Neural crest cell (in vitro differentiated cells): ENCODE data around the gene ZNF785. TPM values are rescaled to one million over a fixed set of nuclear protein-coding genes. Genes with fewer than 3 reads are reported as not detected.
A peak's percentile ranks its signal among the peaks of the same experiment; 100 is the strongest.

Experiments
- DNase-seq: peaks from one replicate; pipeline ENCODE4 v3.0.0; 2021; ENCODE audit warnings: low read depth, mixed read lengths, low spot score
- H3K27ac Mint-ChIP-seq: one replicate; pipeline ENCODE4 v1.8.0; 2021; ENCODE audit warnings: mild to moderate bottlenecking, mixed read lengths; ENCODE audit not compliant: unreplicated experiment
- H3K27me3 Mint-ChIP-seq: 2 replicates; pipeline ENCODE4 v1.8.0; 2021; ENCODE audit warnings: low read depth, mild to moderate bottlenecking, mixed read lengths
- H3K36me3 Mint-ChIP-seq: 2 replicates; pipeline ENCODE4 v1.8.0; 2021; ENCODE audit warnings: low read depth, mild to moderate bottlenecking, mixed read lengths
- H3K4me1 Mint-ChIP-seq: 2 replicates; pipeline ENCODE4 v1.8.0; 2021; ENCODE audit warnings: mixed read lengths
- H3K4me3 Mint-ChIP-seq: one replicate; pipeline ENCODE4 v1.8.0; 2021; ENCODE audit warnings: mild to moderate bottlenecking, mixed read lengths
- H3K9me3 Mint-ChIP-seq: 2 replicates; pipeline ENCODE4 v1.8.0; 2021; ENCODE audit warnings: mixed read lengths
- total RNA-seq: library from RNA; stranded (reverse); gene quantifications from 2 replicates; pipeline ENCODE4 v1.2.1, GENCODE V29; 2021
- TF ChIP-seq, protein P1 (sequence below): fragments of 200-600 bp; sonication (generic); conservative IDR thresholded peaks from 2 replicates; pipeline ENCODE4 v1.5.0; 2021; ENCODE audit warnings: antibody characterized with exemption, mild to moderate bottlenecking

The ZNF785 gene
- total RNA-seq, 1 donor from 2014 or later, result 38.3 TPM

DNA sequence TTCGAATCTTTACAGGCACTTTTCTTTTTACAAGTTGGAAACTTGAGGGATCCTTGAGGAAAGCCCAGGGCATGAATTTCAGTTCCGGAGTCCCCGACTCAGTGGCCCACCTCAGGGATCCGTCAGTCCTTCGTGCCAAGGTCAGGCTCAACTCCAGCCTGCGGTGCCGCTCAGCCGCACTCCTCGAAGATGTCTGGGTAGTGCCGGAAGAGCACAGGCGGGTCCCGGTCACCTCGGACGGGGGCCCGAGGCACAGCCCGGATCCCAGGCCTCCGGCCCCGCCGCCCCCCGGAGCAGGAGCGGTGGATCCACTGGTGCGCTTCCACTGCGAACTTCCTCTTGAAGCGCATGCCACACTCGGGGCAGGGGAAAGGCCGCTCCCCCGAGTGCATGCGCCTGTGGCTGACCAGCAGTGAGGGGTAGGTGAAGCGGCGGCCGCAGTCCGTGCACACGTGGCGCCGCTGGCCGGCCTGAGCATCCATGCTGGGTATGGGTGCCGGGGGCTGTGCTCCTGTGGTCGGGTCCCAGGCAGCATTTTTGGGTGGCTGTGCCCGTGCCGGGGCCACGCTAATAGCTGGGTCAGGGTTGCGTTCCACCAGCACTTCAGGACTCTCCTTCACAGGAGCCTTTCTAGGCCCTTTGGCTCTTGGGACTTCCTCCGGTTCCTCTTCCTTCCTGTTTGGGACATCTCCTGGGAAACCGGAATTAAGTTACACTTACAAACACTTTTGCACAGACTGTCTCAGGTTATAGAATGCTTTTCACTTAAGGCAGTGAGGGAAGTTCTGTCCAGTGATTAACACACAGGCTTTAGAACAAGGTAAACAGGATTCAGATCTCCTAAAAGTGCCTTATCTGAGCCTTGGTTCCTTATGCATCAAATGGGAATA, 15.5 kb downstream of the ZNF785 start:
- TF ChIP-seq, protein P1, sequence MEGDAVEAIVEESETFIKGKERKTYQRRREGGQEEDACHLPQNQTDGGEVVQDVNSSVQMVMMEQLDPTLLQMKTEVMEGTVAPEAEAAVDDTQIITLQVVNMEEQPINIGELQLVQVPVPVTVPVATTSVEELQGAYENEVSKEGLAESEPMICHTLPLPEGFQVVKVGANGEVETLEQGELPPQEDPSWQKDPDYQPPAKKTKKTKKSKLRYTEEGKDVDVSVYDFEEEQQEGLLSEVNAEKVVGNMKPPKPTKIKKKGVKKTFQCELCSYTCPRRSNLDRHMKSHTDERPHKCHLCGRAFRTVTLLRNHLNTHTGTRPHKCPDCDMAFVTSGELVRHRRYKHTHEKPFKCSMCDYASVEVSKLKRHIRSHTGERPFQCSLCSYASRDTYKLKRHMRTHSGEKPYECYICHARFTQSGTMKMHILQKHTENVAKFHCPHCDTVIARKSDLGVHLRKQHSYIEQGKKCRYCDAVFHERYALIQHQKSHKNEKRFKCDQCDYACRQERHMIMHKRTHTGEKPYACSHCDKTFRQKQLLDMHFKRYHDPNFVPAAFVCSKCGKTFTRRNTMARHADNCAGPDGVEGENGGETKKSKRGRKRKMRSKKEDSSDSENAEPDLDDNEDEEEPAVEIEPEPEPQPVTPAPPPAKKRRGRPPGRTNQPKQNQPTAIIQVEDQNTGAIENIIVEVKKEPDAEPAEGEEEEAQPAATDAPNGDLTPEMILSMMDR, result no peak
- H3K36me3 Mint-ChIP-seq, result no peaks in the 10 kb centered on the region
- H3K27me3 Mint-ChIP-seq, result no peaks in the 10 kb centered on the region
- no peak overlapping the region for H3K27ac Mint-ChIP-seq
- no peak for DNase-seq
- peak overlapping the region; percentile 96 for H3K4me3 Mint-ChIP-seq
- H3K4me1 Mint-ChIP-seq, result peaks cover 33% of the 10 kb centered on the region
- no peaks in the 10 kb centered on the region for H3K9me3 Mint-ChIP-seq

DNA sequence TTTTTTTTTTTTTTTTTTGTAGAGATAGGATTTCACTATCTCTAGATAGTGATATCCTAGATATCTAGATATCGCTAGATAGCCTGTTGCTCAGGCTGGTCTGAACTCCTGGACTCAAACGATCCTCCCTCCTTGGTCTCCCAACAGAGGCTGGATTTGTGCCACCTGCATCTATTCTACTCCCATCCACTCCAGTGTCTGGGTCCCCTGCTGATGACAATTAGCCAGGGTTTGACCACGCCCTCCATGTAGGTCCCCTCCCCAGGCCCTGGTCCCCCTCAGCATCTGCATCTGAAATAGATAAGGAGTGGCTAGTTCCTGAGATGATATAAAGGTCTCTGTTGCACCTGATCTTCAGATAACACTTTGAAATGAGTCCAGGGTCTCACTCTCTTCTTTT, 16.2 kb downstream of the ZNF785 start:
- peaks cover 29% of the 10 kb centered on the region for H3K4me1 Mint-ChIP-seq
- H3K36me3 Mint-ChIP-seq, result no peaks in the 10 kb centered on the region
- no peaks in the 10 kb centered on the region for H3K27me3 Mint-ChIP-seq
- no peak overlapping the region for H3K27ac Mint-ChIP-seq
- no peak overlapping the region for H3K4me3 Mint-ChIP-seq
- H3K9me3 Mint-ChIP-seq, result no peaks in the 10 kb centered on the region
- TF ChIP-seq, protein P1, result no peak
- no peak for DNase-seq

DNA sequence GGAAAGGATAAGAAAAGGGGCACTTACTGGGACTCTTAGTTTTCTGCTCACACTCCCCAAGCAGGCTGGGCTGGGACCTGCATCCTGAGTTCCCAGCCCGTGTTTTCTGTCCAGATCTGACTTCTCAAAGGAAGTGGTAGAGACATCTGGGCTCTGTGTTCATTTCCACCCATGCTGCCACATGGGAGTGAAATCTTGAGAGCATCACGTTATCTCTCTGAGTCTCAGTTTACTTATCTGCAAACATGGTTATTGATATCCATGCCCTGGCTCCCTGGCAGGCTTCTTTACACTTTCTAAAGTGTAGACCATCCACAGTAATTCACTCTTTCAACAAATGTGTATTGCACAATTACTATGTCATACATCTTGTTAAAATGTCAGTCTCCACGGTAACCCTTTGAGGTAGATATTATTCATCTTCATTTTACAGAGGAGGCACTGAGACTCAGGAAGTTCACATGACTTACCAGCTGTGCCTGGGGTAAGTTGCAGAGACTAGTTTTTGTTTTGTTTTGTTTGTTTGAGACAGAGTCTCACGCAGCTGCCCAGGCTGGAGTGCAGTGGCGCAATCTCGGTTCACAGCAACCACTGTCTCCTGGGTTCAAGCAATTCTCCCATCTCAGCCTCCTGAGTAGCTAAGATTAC, 17.4 kb downstream of the ZNF785 start:
- Mint-ChIP-seq H3K4me1 (peaks cover 26% of the 10 kb centered on the region), H3K27ac (no peak overlapping the region), H3K27me3 (no peaks in the 10 kb centered on the region), H3K4me3 (peak overlapping the region; percentile 34), H3K9me3 (no peaks in the 10 kb centered on the region), H3K36me3 (no peaks in the 10 kb centered on the region)
- no peak for DNase-seq
- TF ChIP-seq, protein P1, result no peak

DNA sequence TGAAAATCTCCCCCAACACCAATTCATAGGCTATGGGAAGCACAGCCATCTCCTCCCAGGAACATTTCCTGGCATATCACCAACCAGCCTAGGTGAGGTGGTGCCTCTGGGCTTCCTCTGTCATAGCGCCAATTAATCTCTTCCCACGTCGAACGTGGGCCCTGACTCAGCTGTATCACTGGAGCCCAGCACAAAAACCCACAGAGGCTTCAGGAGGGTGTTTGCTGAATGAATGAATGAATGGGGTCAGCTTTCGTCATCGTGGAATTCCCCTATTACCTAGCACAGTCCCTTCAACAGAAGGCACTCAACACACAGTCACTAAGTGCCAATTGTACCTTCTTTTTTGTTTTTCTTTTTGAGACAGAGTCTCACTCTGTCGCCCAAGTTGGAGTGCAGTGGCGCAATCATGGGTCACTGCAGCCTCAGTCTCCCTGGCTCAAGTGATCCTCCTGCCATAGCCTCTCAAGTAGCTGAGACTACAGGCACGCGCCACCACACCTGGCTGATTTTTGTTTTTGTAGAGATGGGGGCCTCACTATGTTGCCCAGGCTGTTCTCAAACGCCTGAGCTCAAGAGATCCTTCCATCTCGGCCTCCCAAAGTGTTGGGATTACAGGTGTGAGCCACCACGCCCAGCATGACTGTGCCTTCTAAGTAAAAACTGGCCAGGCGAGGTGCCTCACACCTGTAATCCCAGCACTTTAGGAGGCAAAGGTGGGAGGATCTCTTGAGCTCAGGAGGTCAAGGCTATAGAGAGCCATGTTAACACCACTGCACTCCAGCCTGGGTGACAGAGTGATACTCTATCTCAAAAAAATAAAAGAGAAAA, 18.1 kb downstream of the ZNF785 start:
- Mint-ChIP-seq H3K4me1 (peaks cover 24% of the 10 kb centered on the region), H3K36me3 (no peaks in the 10 kb centered on the region), H3K4me3 (peak overlapping the region; percentile 34), H3K9me3 (no peaks in the 10 kb centered on the region), H3K27ac (no peak overlapping the region), H3K27me3 (no peaks in the 10 kb centered on the region)
- TF ChIP-seq, protein P1, result no peak
- DNase-seq, result no peak

DNA sequence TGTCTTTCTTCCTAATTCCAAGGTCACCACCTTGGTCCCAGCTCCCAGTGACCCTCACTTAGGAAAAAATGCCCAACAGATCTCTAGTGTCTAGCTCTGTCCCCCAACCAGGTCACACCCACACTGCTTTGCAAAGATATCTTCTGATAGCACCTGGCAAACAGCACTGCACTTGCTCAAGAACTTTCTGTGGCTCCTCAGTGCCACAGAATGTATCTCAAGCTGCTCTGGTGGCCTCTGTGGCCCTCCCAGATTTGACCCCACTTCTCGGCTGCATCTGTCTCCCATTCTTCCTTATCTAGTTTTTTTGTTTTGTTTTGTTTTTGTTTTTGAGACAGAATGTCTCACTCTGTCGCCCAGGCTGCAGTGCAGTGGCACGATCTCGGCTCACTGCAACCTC, 19.0 kb downstream of the ZNF785 start:
- no peaks in the 10 kb centered on the region for H3K36me3 Mint-ChIP-seq
- H3K4me1 Mint-ChIP-seq, result peaks cover 16% of the 10 kb centered on the region
- DNase-seq, result no peak
- H3K9me3 Mint-ChIP-seq, result no peaks in the 10 kb centered on the region
- TF ChIP-seq, protein P1, result no peak
- no peak overlapping the region for H3K27ac Mint-ChIP-seq
- peak overlapping the region; percentile 65 for H3K4me3 Mint-ChIP-seq
- H3K27me3 Mint-ChIP-seq, result no peaks in the 10 kb centered on the region
